Activated B cell treated with CpG ODN at 0.5 μM for 24 hours (primary cell): ENCODE results near the gene ETV3L. TPM values are rescaled to one million over a fixed set of nuclear protein-coding genes. Genes with fewer than 3 reads are reported as not detected.

Source experiments
- ATAC-seq: fragments of 200-7000 bp; cut with Tn5 transposase; one replicate; pipeline ENCODE4 v1.10.0; 2021; ENCODE audit warnings: low read depth, mild to moderate bottlenecking, moderate library complexity
- CTCF ChIA-PET: fragments of 350-600 bp; sonication (Branson Sonifier 250); formaldehyde crosslinking; loops from one replicate; lab custom pipeline; 2021; ENCODE audit warnings: antibody characterized with exemption; lab: Charles Lee
- POLR2A ChIA-PET: fragments of 350-600 bp; sonication (Branson Sonifier 250); formaldehyde crosslinking; loops from one replicate; lab custom pipeline; 2021; ENCODE audit warnings: antibody characterized with exemption; lab: Charles Lee
- DNase-seq: peaks from one replicate; pipeline ENCODE4 v3.0.0; 2022
- H3K27ac Mint-ChIP-seq: one replicate; pipeline ENCODE4 v1.8.0; 2020; ENCODE audit warnings: mixed read lengths
- H3K27me3 Mint-ChIP-seq: one replicate; pipeline ENCODE4 v1.8.0; 2021; ENCODE audit warnings: mixed read lengths
- H3K36me3 Mint-ChIP-seq: one replicate; pipeline ENCODE4 v1.8.0; 2021; ENCODE audit warnings: low read depth, mixed read lengths
- H3K4me1 Mint-ChIP-seq: one replicate; pipeline ENCODE4 v1.8.0; 2021; ENCODE audit warnings: mixed read lengths
- H3K4me3 Mint-ChIP-seq: one replicate; pipeline ENCODE4 v1.8.0; 2020; ENCODE audit warnings: mild to moderate bottlenecking, mixed read lengths
- H3K9me3 Mint-ChIP-seq: one replicate; pipeline ENCODE4 v1.8.0; 2020; ENCODE audit warnings: mixed read lengths
- CTCF ChIP-seq: fragments of 200-600 bp; IDR thresholded peaks from one replicate; pipeline ENCODE4 v1.8.0; 2022; ENCODE audit warnings: antibody characterized with exemption, mild to moderate bottlenecking
- intact Hi-C: fragments of 100-400 bp; cut with micrococcal nuclease; formaldehyde crosslinking; loops from one replicate; pipeline ENCODE4 v1.15.1; 2024
- total RNA-seq: library from RNA; stranded (reverse); gene quantifications from 2 replicates; pipeline ENCODE4 v1.2.3, GENCODE V29; 2022

The ETV3L gene
- total RNA-seq, 1 donor from 2014 or later, result not detected

- H3K4me1 Mint-ChIP-seq, result peaks cover 26% of the 10 kb centered on the region
- ChIA-PET CTCF (interaction anchor here (0.9 to 1.2 kb wide), 2 partner anchors 41 to 42 kb away, joined by 3 read pairs; no protein-coding TSS in a partner anchor), POLR2A (interaction anchor here (1.5 kb wide), 1 partner anchor 9 kb away, joined by 3 read pairs; no protein-coding TSS in a partner anchor)
- H3K27me3 Mint-ChIP-seq, result no peaks in the 10 kb centered on the region
- H3K36me3 Mint-ChIP-seq, result peaks cover 82% of the 10 kb centered on the region
- no peak overlapping the region for H3K4me3 Mint-ChIP-seq
- no peak for DNase-seq
- ATAC-seq, result no peak
- no peak for TF ChIP-seq CTCF
- intact Hi-C loops, result no loop called here
- no peaks in the 10 kb centered on the region for H3K9me3 Mint-ChIP-seq
- H3K27ac Mint-ChIP-seq, result no peak overlapping the region
Measured at GRCh38 chr1:157132616-157133167, 33.1 kb upstream of the ETV3L start.

GRCh38 chr1:157132111-157132510 lies 32.5 kb upstream of the ETV3L start:
- no peaks in the 10 kb centered on the region for H3K27me3 Mint-ChIP-seq
- DNase-seq, result no peak
- H3K27ac Mint-ChIP-seq, result no peak overlapping the region
- no peak overlapping the region for H3K4me3 Mint-ChIP-seq
- no peak for TF ChIP-seq CTCF
- ChIA-PET CTCF (interaction anchor here (0.9 to 1.2 kb wide), 2 partner anchors 40 to 42 kb away, joined by 3 read pairs; no protein-coding TSS in a partner anchor), POLR2A (no interaction called here)
- H3K4me1 Mint-ChIP-seq, result peaks cover 20% of the 10 kb centered on the region
- no peaks in the 10 kb centered on the region for H3K9me3 Mint-ChIP-seq
- intact Hi-C loops, result no loop called here
- peaks cover 82% of the 10 kb centered on the region for H3K36me3 Mint-ChIP-seq
- ATAC-seq, result no peak

GRCh38 chr1:157131281-157131680 lies 31.7 kb upstream of the ETV3L start:
- Mint-ChIP-seq H3K27me3 (no peaks in the 10 kb centered on the region), H3K4me3 (no peak overlapping the region), H3K9me3 (no peaks in the 10 kb centered on the region), H3K4me1 (peaks cover 12% of the 10 kb centered on the region), H3K27ac (no peak overlapping the region), H3K36me3 (peaks cover 83% of the 10 kb centered on the region)
- intact Hi-C loops, result no loop called here
- ChIA-PET CTCF (interaction anchor here (0.9 kb wide), 1 partner anchor 25 kb away, joined by 3 read pairs; no protein-coding TSS in a partner anchor), POLR2A (interaction anchor here (0.9 kb wide), 1 partner anchor 25 kb away, joined by 3 read pairs; no protein-coding TSS in a partner anchor)
- DNase-seq, result no peak
- no peak for ATAC-seq
- no peak for TF ChIP-seq CTCF

GRCh38 chr1:157124855-157125254 lies 25.2 kb upstream of the ETV3L start:
- H3K9me3 Mint-ChIP-seq, result no peaks in the 10 kb centered on the region
- no peak for DNase-seq
- no peak overlapping the region for H3K4me3 Mint-ChIP-seq
- ATAC-seq, result no peak
- no peak for TF ChIP-seq CTCF
- H3K27ac Mint-ChIP-seq, result no peak overlapping the region
- intact Hi-C loops, result no loop called here
- peaks cover 74% of the 10 kb centered on the region for H3K36me3 Mint-ChIP-seq
- POLR2A ChIA-PET, result no interaction called here
- CTCF ChIA-PET, result no interaction called here
- peaks cover 2% of the 10 kb centered on the region for H3K4me1 Mint-ChIP-seq
- H3K27me3 Mint-ChIP-seq, result no peaks in the 10 kb centered on the region

- POLR2A ChIA-PET, result no interaction called here
- H3K27ac Mint-ChIP-seq, result no peak overlapping the region
Measured at GRCh38 chr1:157119448-157119847, 19.8 kb upstream of the ETV3L start.

More at GRCh38 chr1:157119448-157119847, 19.8 kb upstream of the ETV3L start:
- DNase-seq (no peak), ATAC-seq (no peak)
- intact Hi-C loops, result no loop called here
- no peak for TF ChIP-seq CTCF
- CTCF ChIA-PET, result no interaction called here
- H3K4me1 Mint-ChIP-seq, result peaks cover 16% of the 10 kb centered on the region
- H3K4me3 Mint-ChIP-seq, result no peak overlapping the region
- no peaks in the 10 kb centered on the region for H3K9me3 Mint-ChIP-seq
- H3K36me3 Mint-ChIP-seq, result peaks cover 29% of the 10 kb centered on the region
- no peaks in the 10 kb centered on the region for H3K27me3 Mint-ChIP-seq
